SK-N-SH (cell line): ENCODE data around the gene DHRSX. TPM values are rescaled to one million over a fixed set of nuclear protein-coding genes. Genes with fewer than 3 reads are reported as not detected.

Experiments
- CTCF ChIA-PET: fragments of 300-600, 350-600 bp; formaldehyde crosslinking; extraction: SDS; loops from one replicate; lab custom pipeline; 2021; lab: Yijun Ruan, JAX
- POLR2A ChIA-PET: fragments of 350-600 bp; sonication (Branson Sonifier 250); formaldehyde crosslinking; extraction: SDS; loops from one replicate; lab custom pipeline; 2020; ENCODE audit warnings: antibody characterized with exemption, inconsistent platforms; lab: Yijun Ruan, JAX
- DNase-seq: peaks from one replicate; pipeline ENCODE4 v3.0.0; 2012
- H2AFZ ChIP-seq: fragments of 200-600 bp; sonication (generic); 2 replicates; pipeline ENCODE4 v1.8.1; 2016; ENCODE audit warnings: antibody characterized with exemption, mild to moderate bottlenecking, low read depth
- H3F3A ChIP-seq: fragments of 200-600 bp; sonication (generic); replicated peaks from 2 replicates; pipeline ENCODE3; 2016; ENCODE audit warnings: antibody characterized with exemption, mild to moderate bottlenecking; ENCODE audit not compliant: insufficient read depth
- H3K27ac ChIP-seq, 2 experiments: fragments of 200-500 bp in 1 of 2; fragments of 200-600 bp in 1 of 2; sonication (Bioruptor generic) in 1 of 2; sonication (generic), shearing (Covaris generic) in 1 of 2; 2 replicates each; pipeline versions ENCODE4 v1.5.1 to v1.6.1; 2014 to 2016; ENCODE audit warnings: low read depth in 2 of 2, inconsistent platforms in 1 of 2, low read length in 1 of 2, mild to moderate bottlenecking in 1 of 2, mixed read lengths in 1 of 2
- H3K27me3 ChIP-seq: fragments of 200-600 bp; sonication (generic), shearing (Covaris generic); 2 replicates; pipeline ENCODE4 v1.6.1; 2016; ENCODE audit warnings: mixed run types; ENCODE audit not compliant: insufficient read depth
- H3K36me3 ChIP-seq, 2 experiments: fragments of 200-500 bp in 1 of 2; fragments of 200-600 bp in 1 of 2; sonication (Bioruptor generic) in 1 of 2; sonication (generic) in 1 of 2; replicated peaks in 1 of 2; 2 replicates each; pipeline versions ENCODE3 to v1.5.1; 2014 to 2016; ENCODE audit warnings: low read length in 1 of 2, mild to moderate bottlenecking in 1 of 2; ENCODE audit not compliant: insufficient read depth in 2 of 2, control insufficient read depth in 1 of 2
- H3K4me1 ChIP-seq, 2 experiments: fragments of 200-500 bp in 1 of 2; fragments of 200-600 bp in 1 of 2; sonication (Bioruptor generic) in 1 of 2; sonication (generic), shearing (Covaris generic) in 1 of 2; 2 replicates each; pipeline versions ENCODE4 v1.5.1 to v1.6.1; 2014 to 2016; ENCODE audit warnings: low read depth in 1 of 2, low read length in 1 of 2, mixed run types in 1 of 2; ENCODE audit not compliant: insufficient read depth in 2 of 2, control insufficient read depth in 1 of 2
- H3K4me2 ChIP-seq: fragments of 200-600 bp; sonication (generic), shearing (Covaris generic); 2 replicates; pipeline ENCODE4 v1.6.1; 2017; ENCODE audit warnings: mixed run types
- H3K4me3 ChIP-seq, 2 experiments: fragments of 200-500 bp in 1 of 2; fragments of 200-600 bp in 1 of 2; sonication (Bioruptor generic) in 1 of 2; sonication (generic), shearing (Covaris generic) in 1 of 2; 2 replicates each; pipeline versions ENCODE4 v1.5.1 to v1.8.1; 2014 to 2016; ENCODE audit warnings: low read depth in 2 of 2, inconsistent platforms in 1 of 2, low read length in 1 of 2, mild to moderate bottlenecking in 1 of 2, mixed read lengths in 1 of 2, moderate library complexity in 1 of 2
- H3K79me2 ChIP-seq: fragments of 200-600 bp; sonication (generic); 2 replicates; pipeline ENCODE4 v1.8.1; 2017; ENCODE audit warnings: mild to moderate bottlenecking; ENCODE audit not compliant: insufficient read depth
- H3K9ac ChIP-seq: fragments of 200-600 bp; sonication (generic); 2 replicates; pipeline ENCODE4 v1.6.1; 2017; ENCODE audit warnings: mixed run types
- H3K9me2 ChIP-seq: fragments of 200-600 bp; sonication (generic); 2 replicates; pipeline ENCODE4 v1.6.1; 2017; ENCODE audit warnings: mixed run types
- H3K9me3 ChIP-seq: fragments of 200-600 bp; sonication (generic); 2 replicates; pipeline ENCODE4 v1.6.1; 2017; ENCODE audit warnings: mixed run types, mild to moderate bottlenecking, moderate library complexity
- H4K20me1 ChIP-seq: fragments of 200-600 bp; sonication (generic); 2 replicates; pipeline ENCODE4 v1.6.1; 2017; ENCODE audit warnings: mild to moderate bottlenecking, mixed run types; ENCODE audit not compliant: insufficient read depth
- CHD2 ChIP-seq: fragments of 150-350 bp; IDR thresholded peaks from 2 replicates; pipeline ENCODE4 v1.6.1; 2018; ENCODE audit warnings: low read length; ENCODE audit not compliant: partially characterized antibody
- ELF1 ChIP-seq: IDR thresholded peaks from 2 replicates; pipeline ENCODE4 v1.4.0; 2012
- FOSL2 ChIP-seq: IDR thresholded peaks from 2 replicates; pipeline ENCODE4 v1.4.0; 2012; ENCODE audit warnings: low read depth, mild to moderate bottlenecking, moderate library complexity, borderline replicate concordance
- GATA2 ChIP-seq: sonication (generic); formaldehyde crosslinking; IDR thresholded peaks from 2 replicates; pipeline ENCODE4 v1.5.0; 2020; ENCODE audit warnings: mild to moderate bottlenecking, missing genetic modification reagents
- IRF3 ChIP-seq: fragments of 150-350 bp; IDR thresholded peaks from 2 replicates; pipeline ENCODE4 v1.6.1; 2016; ENCODE audit warnings: mild to moderate bottlenecking, low read depth, low read length
- POLR2AphosphoS5 ChIP-seq: IDR thresholded peaks from 2 replicates; pipeline ENCODE4 v1.6.1; 2012; ENCODE audit warnings: low read depth, low read length
- RCOR1 ChIP-seq: fragments of 150-350 bp; IDR thresholded peaks from 2 replicates; pipeline ENCODE4 v1.6.1; 2017; ENCODE audit warnings: antibody characterized with exemption, low read length
- RFX5 ChIP-seq: IDR thresholded peaks from 2 replicates; pipeline ENCODE4 v1.6.1; 2012; ENCODE audit warnings: mild to moderate bottlenecking, improper control_type of control experiment, low read length
- SIN3A ChIP-seq: IDR thresholded peaks from 2 replicates; pipeline ENCODE4 v1.6.1; 2012; ENCODE audit warnings: low read depth, mild to moderate bottlenecking, low read length, moderate library complexity, borderline replicate concordance
- TAF1 ChIP-seq: IDR thresholded peaks from 2 replicates; pipeline ENCODE4 v1.6.1; 2012; ENCODE audit warnings: low read depth, mild to moderate bottlenecking, low read length, moderate library complexity, borderline replicate concordance
- TCF12 ChIP-seq: IDR thresholded peaks from 2 replicates; pipeline ENCODE4 v1.4.0; 2012
- TEAD4 ChIP-seq: IDR thresholded peaks from 2 replicates; pipeline ENCODE4 v1.4.0; 2012; ENCODE audit warnings: mild to moderate bottlenecking, borderline replicate concordance; ENCODE audit not compliant: insufficient read depth
- USF1 ChIP-seq: IDR thresholded peaks from 2 replicates; pipeline ENCODE4 v1.4.0; 2012; ENCODE audit warnings: low read depth, borderline replicate concordance
- YY1 ChIP-seq: IDR thresholded peaks from 2 replicates; pipeline ENCODE4 v1.4.0; 2012; ENCODE audit warnings: low read depth, mild to moderate bottlenecking
- ZBTB33 ChIP-seq: IDR thresholded peaks from 2 replicates; pipeline ENCODE4 v1.4.0; 2012; ENCODE audit warnings: low read depth, borderline replicate concordance
- WGBS: methylation state at CpG from one replicate; pipeline ENCODE4 v1.1.6; 2017; ENCODE audit warnings: low lambda C conversion rate; 5-methylcytosine and 5-hydroxymethylcytosine counted together
- polyA plus RNA-seq, 3 experiments: library from polyadenylated mRNA; depleted of rRNA; stranded (reverse); fragments of >200 nt; gene quantifications; 2 replicates each; pipeline ENCODE4 v1.2.3, GENCODE V29; 2012

Gene DHRSX
- polyA plus RNA-seq, 1 of the 3 experiments (the other 2 are of a cell fraction): 34.3 TPM

- Histone ChIP-seq H2AFZ (no peak overlapping the region), H3K9me2 (no peaks in the 10 kb centered on the region), H3F3A (no peaks in the 10 kb centered on the region), H3K27me3 (no peaks in the 10 kb centered on the region), H3K79me2 (no peaks in the 10 kb centered on the region), H3K4me3 (no peak overlapping the region), H3K36me3 (no peaks in the 10 kb centered on the region), H3K9ac (no peak overlapping the region), H3K4me1 (no peaks in the 10 kb centered on the region), H4K20me1 (0 out of 2 replicates have a peak, but pooled peaks cover 3% of the 10 kb centered on the region), H3K27ac (no peak overlapping the region), H3K9me3 (0 out of 2 replicates have a peak, but pooled peaks cover 4% of the 10 kb centered on the region), H3K4me2 (no peak overlapping the region)
- no peak for DNase-seq
- TF ChIP-seq TEAD4 (no peak), FOSL2 (no peak), TCF12 (no peak)
- CTCF ChIA-PET: no interaction called here
- 81% methylated on average over 21 of the region's 21 CpGs for WGBS
- POLR2A ChIA-PET: no interaction called here
Observed at GRCh38 chrX:2283111-2283859, 217.5 kb downstream of the DHRSX start.

GRCh38 chrX:2282490-2283090 is 218.2 kb downstream of the DHRSX start:
- H3K27ac ChIP-seq: no peak overlapping the region
- H3K4me3 ChIP-seq: no peak overlapping the region
- H4K20me1 ChIP-seq: 0 out of 2 replicates have a peak, but pooled peaks cover 3% of the 10 kb centered on the region
- no peaks in the 10 kb centered on the region for H3K79me2 ChIP-seq
- 0 out of 2 replicates have a peak, but pooled peaks cover 4% of the 10 kb centered on the region for H3K9me3 ChIP-seq
- CTCF ChIA-PET: no interaction called here
- no peaks in the 10 kb centered on the region for H3F3A ChIP-seq
- DNase-seq: no peak
- H3K4me2 ChIP-seq: no peak overlapping the region
- no peak overlapping the region for H3K9ac ChIP-seq
- POLR2A ChIA-PET: no interaction called here
- no peaks in the 10 kb centered on the region for H3K9me2 ChIP-seq
- H2AFZ ChIP-seq: no peak overlapping the region
- no peak for TF ChIP-seq USF1
- no peak for TF ChIP-seq TAF1
- no peak for TF ChIP-seq TCF12
- no peak for TF ChIP-seq IRF3
- TF ChIP-seq SIN3A: no peak
- no peak for TF ChIP-seq YY1
- TF ChIP-seq CHD2: no peak
- no peak for TF ChIP-seq ELF1
- TF ChIP-seq POLR2AphosphoS5: no peak
- no peak for TF ChIP-seq RCOR1
- TF ChIP-seq GATA2 (CRISPR knock-in tag): no peak
- no peak for TF ChIP-seq ZBTB33
- TF ChIP-seq RFX5: no peak
- 74% methylated on average over 4 of the region's 5 CpGs for WGBS
- no peaks in the 10 kb centered on the region for H3K4me1 ChIP-seq
- no peaks in the 10 kb centered on the region for H3K36me3 ChIP-seq
- no peaks in the 10 kb centered on the region for H3K27me3 ChIP-seq
